Measurements from ENCODE around the gene ZNHIT2.

- TF ChIP-seq EZH2 (IDR thresholded peaks at IDR 0.05; ENCODE audit: low read length): no peak
- TF ChIP-seq, protein P1, sequence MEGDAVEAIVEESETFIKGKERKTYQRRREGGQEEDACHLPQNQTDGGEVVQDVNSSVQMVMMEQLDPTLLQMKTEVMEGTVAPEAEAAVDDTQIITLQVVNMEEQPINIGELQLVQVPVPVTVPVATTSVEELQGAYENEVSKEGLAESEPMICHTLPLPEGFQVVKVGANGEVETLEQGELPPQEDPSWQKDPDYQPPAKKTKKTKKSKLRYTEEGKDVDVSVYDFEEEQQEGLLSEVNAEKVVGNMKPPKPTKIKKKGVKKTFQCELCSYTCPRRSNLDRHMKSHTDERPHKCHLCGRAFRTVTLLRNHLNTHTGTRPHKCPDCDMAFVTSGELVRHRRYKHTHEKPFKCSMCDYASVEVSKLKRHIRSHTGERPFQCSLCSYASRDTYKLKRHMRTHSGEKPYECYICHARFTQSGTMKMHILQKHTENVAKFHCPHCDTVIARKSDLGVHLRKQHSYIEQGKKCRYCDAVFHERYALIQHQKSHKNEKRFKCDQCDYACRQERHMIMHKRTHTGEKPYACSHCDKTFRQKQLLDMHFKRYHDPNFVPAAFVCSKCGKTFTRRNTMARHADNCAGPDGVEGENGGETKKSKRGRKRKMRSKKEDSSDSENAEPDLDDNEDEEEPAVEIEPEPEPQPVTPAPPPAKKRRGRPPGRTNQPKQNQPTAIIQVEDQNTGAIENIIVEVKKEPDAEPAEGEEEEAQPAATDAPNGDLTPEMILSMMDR (optimal IDR thresholded peaks at IDR 0.05 in 1 of 3, IDR thresholded peaks at IDR 0.05 in 1 of 3, conservative IDR thresholded peaks at IDR 0.05 in 1 of 3; ENCODE audit: extremely low read depth in 1 of 3, insufficient read depth in 2 of 3, low read length in 3 of 3): peak; percentile 68 to 85 (median 85)
Observed at GRCh38 chr11:65112546-65113360, 4.7 kb downstream of the ZNHIT2 start.
